HepG2 (cell line): ENCODE measurements around the gene CRTC2. TPM values are rescaled to one million over a fixed set of nuclear protein-coding genes. Genes with fewer than 3 reads are reported as not detected.

Experiments
- CREBL2 ChIP-seq: sonication (generic); formaldehyde crosslinking; IDR thresholded peaks from 2 replicates; pipeline ENCODE4 v1.8.1; 2023; ENCODE audit warnings: missing genetic modification reagents, mild to moderate bottlenecking, borderline replicate concordance
- GATA4 ChIP-seq: sonication (generic); IDR thresholded peaks from 2 replicates; pipeline ENCODE4 v1.6.1; 2016; ENCODE audit warnings: antibody characterized with exemption, low read depth, borderline replicate concordance
- GTF3A ChIP-seq: sonication (generic); formaldehyde crosslinking; conservative IDR thresholded peaks from 2 replicates; pipeline ENCODE4 v1.4.0; 2020; ENCODE audit warnings: mild to moderate bottlenecking, missing genetic modification reagents
- KDM4B ChIP-seq: sonication (generic); formaldehyde crosslinking; IDR thresholded peaks from 2 replicates; pipeline ENCODE4 v1.4.0; 2020; ENCODE audit warnings: missing genetic modification reagents
- MAFG ChIP-seq: sonication (generic); formaldehyde crosslinking; IDR thresholded peaks from 2 replicates; pipeline ENCODE4 v1.5.1; 2020; ENCODE audit warnings: mild to moderate bottlenecking, missing genetic modification reagents
- NKX3-1 ChIP-seq: sonication (generic); formaldehyde crosslinking; IDR thresholded peaks from 2 replicates; pipeline ENCODE4 v1.5.0; 2020; ENCODE audit warnings: missing genetic modification reagents
- RORA ChIP-seq: sonication (generic); formaldehyde crosslinking; IDR thresholded peaks from 2 replicates; pipeline ENCODE4 v1.5.0; 2020; ENCODE audit warnings: mild to moderate bottlenecking, missing genetic modification reagents, moderate library complexity
- SALL1 ChIP-seq: sonication (generic); formaldehyde crosslinking; IDR thresholded peaks from 2 replicates; pipeline ENCODE4 v1.8.0; 2022; ENCODE audit warnings: mild to moderate bottlenecking, missing genetic modification reagents
- ZBTB1 ChIP-seq: sonication (generic); formaldehyde crosslinking; IDR thresholded peaks from 2 replicates; pipeline ENCODE4 v1.4.0; 2020; ENCODE audit warnings: missing genetic modification reagents, borderline replicate concordance
- ZFP36 ChIP-seq: fragments of 150-350 bp; IDR thresholded peaks from 2 replicates; pipeline ENCODE4 v1.6.1; 2018; ENCODE audit warnings: borderline replicate concordance, low read length, low read depth; ENCODE audit not compliant: partially characterized antibody
- ZMYM2 ChIP-seq: sonication (generic); formaldehyde crosslinking; IDR thresholded peaks from 2 replicates; pipeline ENCODE4 v1.8.0; 2022; ENCODE audit warnings: mild to moderate bottlenecking, missing genetic modification reagents
- ZNF224 ChIP-seq: sonication (generic); formaldehyde crosslinking; IDR thresholded peaks from 2 replicates; pipeline ENCODE4 v1.5.0; 2020; ENCODE audit warnings: mild to moderate bottlenecking, missing genetic modification reagents
- ZNF280D ChIP-seq: sonication (generic); formaldehyde crosslinking; IDR thresholded peaks from 2 replicates; pipeline ENCODE4 v1.5.1; 2020; ENCODE audit warnings: mild to moderate bottlenecking, missing genetic modification reagents
- ZNF329 ChIP-seq: sonication (generic); formaldehyde crosslinking; IDR thresholded peaks from 2 replicates; pipeline ENCODE4 v1.9.0; 2021; ENCODE audit warnings: low read depth, mild to moderate bottlenecking, missing genetic modification reagents
- ZNF33A ChIP-seq: sonication (generic); formaldehyde crosslinking; IDR thresholded peaks from 2 replicates; pipeline ENCODE4 v1.5.1; 2020; ENCODE audit warnings: missing genetic modification reagents, mild to moderate bottlenecking, moderate library complexity, borderline replicate concordance
- ZNF451 ChIP-seq: sonication (generic); formaldehyde crosslinking; IDR thresholded peaks from 2 replicates; pipeline ENCODE4 v1.5.0; 2020; ENCODE audit warnings: mild to moderate bottlenecking, missing genetic modification reagents
- ZNF460 ChIP-seq: sonication (generic); formaldehyde crosslinking; IDR thresholded peaks from 2 replicates; pipeline ENCODE4 v1.5.1; 2020; ENCODE audit warnings: missing genetic modification reagents, mild to moderate bottlenecking, borderline replicate concordance
- ZNF549 ChIP-seq: sonication (generic); formaldehyde crosslinking; IDR thresholded peaks from 2 replicates; pipeline ENCODE4 v1.5.0; 2020; ENCODE audit warnings: missing genetic modification reagents
- ZNF557 ChIP-seq: sonication (generic); formaldehyde crosslinking; IDR thresholded peaks from 2 replicates; pipeline ENCODE4 v1.4.0; 2020; ENCODE audit warnings: missing genetic modification reagents
- ZNF615 ChIP-seq: sonication (generic); formaldehyde crosslinking; IDR thresholded peaks from 2 replicates; pipeline ENCODE4 v1.5.0; 2020; ENCODE audit warnings: mild to moderate bottlenecking, missing genetic modification reagents, borderline replicate concordance
- ZNF737 ChIP-seq: sonication (generic); formaldehyde crosslinking; IDR thresholded peaks from 2 replicates; pipeline ENCODE4 v1.5.0; 2020; ENCODE audit warnings: missing genetic modification reagents, mild to moderate bottlenecking, borderline replicate concordance
- ZNF75D ChIP-seq: sonication (generic); formaldehyde crosslinking; IDR thresholded peaks from 2 replicates; pipeline ENCODE4 v1.8.1; 2023; ENCODE audit warnings: missing genetic modification reagents, mild to moderate bottlenecking, borderline replicate concordance
- ZNF780A ChIP-seq: sonication (generic); formaldehyde crosslinking; IDR thresholded peaks from 2 replicates; pipeline ENCODE4 v1.8.0; 2022; ENCODE audit warnings: mild to moderate bottlenecking, missing genetic modification reagents, moderate library complexity
- polyA plus RNA-seq, 8 experiments: library from polyadenylated mRNA; depleted of rRNA in 3 of 8; stranded (reverse) in 7 of 8; unstranded in 1 of 8; fragments of >200 nt; fragmentation: Illumina TruSeq in 4 of 8; extraction: Trizol in 4 of 8; gene quantifications; 2 replicates each; pipeline versions ENCODE4 v1.2.1 to v1.2.3, GENCODE V29; 2011 to 2016; ENCODE audit warnings: low read depth in 4 of 8, missing spikeins in 1 of 8, mixed read lengths in 1 of 8; ENCODE audit not compliant: insufficient read depth in 1 of 8
- total RNA-seq, 5 experiments: library from RNA; depleted of rRNA; stranded (reverse); fragments of >200 nt; fragmentation: Illumina TruSeq; extraction: Trizol; gene quantifications; 2 replicates each; pipeline ENCODE4 v1.2.3, GENCODE V29; 2016; ENCODE audit warnings: low read depth in 1 of 5
- TF ChIP-seq, protein P1 (sequence below): sonication (generic); formaldehyde crosslinking; IDR thresholded peaks from 2 replicates; pipeline ENCODE4 v1.8.1; 2023; ENCODE audit warnings: missing genetic modification reagents, inconsistent platforms, borderline replicate concordance
- TF ChIP-seq, protein P2 (sequence below): sonication (generic); formaldehyde crosslinking; IDR thresholded peaks from 2 replicates; pipeline ENCODE4 v1.8.1; 2022; ENCODE audit warnings: mild to moderate bottlenecking, missing genetic modification reagents

The CRTC2 gene
- total and polyA plus RNA-seq, 2 of the 13 experiments (the other 11 are each of a cell fraction or from before 2014, with no cell fraction given): 6.1 to 26.7 TPM

DNA sequence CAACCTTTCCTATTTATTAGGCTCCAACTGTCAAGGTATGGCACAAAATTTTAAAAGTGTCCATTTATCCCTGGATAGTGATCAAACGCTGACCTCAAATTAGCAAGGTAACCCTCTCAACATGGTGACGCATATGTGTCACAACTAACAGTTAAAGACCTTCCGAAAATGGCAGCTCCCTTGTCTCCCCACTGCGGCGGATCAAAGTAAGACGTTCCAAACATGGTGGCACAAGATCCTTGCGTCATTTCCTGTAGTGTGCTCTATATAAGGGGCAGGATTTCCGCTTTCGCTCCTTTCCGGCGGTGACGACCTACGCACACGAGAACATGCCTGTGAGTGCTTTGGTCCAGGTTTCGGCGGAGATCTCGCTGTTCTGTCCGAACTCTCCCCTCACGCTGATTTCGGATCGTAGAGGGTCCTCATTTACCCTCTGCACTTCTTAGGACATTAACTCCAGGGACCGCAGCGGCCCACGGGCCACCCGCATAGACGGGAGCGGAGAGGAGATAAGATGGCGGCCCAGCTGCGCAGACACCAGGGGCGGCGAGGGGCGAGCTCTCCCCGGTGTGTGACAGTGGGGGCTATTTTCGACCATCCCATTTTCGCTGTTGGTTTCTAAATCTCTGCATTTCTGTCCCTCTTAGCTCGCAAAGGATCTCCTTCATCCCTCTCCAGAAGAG is 32.2 kb upstream of the CRTC2 start, which contains the start of gene RPS27 (continued):
- TF ChIP-seq ZNF280D (CRISPR knock-in tag): peak; percentile 86
- TF ChIP-seq ZNF451 (CRISPR knock-in tag): peak; percentile 50; the same call in 1 of the 2 replicates
- TF ChIP-seq ZNF460 (CRISPR knock-in tag): no peak; the same call in 1 of the 2 replicates
- TF ChIP-seq GATA4: peak; percentile 88; the same call in 1 of the 2 replicates
- peak; percentile 86 for TF ChIP-seq SALL1
- no peak for TF ChIP-seq ZNF780A (CRISPR knock-in tag)
- TF ChIP-seq ZBTB1: peak; percentile 74
- peak; percentile 70; the same call in 1 of the 2 replicates for TF ChIP-seq KDM4B
- TF ChIP-seq ZNF329 (CRISPR knock-in tag): no peak
- TF ChIP-seq NKX3-1 (CRISPR knock-in tag): peak; percentile 79; the same call in 1 of the 2 replicates
- no peak for TF ChIP-seq RORA (CRISPR knock-in tag)
- TF ChIP-seq, protein P1, sequence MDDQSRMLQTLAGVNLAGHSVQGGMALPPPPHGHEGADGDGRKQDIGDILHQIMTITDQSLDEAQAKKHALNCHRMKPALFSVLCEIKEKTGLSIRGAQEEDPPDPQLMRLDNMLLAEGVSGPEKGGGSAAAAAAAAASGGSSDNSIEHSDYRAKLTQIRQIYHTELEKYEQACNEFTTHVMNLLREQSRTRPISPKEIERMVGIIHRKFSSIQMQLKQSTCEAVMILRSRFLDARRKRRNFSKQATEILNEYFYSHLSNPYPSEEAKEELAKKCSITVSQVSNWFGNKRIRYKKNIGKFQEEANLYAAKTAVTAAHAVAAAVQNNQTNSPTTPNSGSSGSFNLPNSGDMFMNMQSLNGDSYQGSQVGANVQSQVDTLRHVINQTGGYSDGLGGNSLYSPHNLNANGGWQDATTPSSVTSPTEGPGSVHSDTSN (CRISPR knock-in tag): 0 out of 2 replicates have a peak, but pooled peaks have one; percentile 34
- 0 out of 2 replicates have a peak, but pooled peaks have one; percentile 67 for TF ChIP-seq ZNF33A (CRISPR knock-in tag)
- TF ChIP-seq MAFG (CRISPR knock-in tag): no peak
- TF ChIP-seq ZNF557 (CRISPR knock-in tag): no peak
- no peak for TF ChIP-seq ZNF615
- TF ChIP-seq CREBL2: peak; percentile 83; the same call in 1 of the 2 replicates
- TF ChIP-seq ZMYM2: no peak
- TF ChIP-seq ZFP36: no peak
- TF ChIP-seq, protein P2, sequence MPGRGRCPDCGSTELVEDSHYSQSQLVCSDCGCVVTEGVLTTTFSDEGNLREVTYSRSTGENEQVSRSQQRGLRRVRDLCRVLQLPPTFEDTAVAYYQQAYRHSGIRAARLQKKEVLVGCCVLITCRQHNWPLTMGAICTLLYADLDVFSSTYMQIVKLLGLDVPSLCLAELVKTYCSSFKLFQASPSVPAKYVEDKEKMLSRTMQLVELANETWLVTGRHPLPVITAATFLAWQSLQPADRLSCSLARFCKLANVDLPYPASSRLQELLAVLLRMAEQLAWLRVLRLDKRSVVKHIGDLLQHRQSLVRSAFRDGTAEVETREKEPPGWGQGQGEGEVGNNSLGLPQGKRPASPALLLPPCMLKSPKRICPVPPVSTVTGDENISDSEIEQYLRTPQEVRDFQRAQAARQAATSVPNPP (CRISPR knock-in tag): no peak
- TF ChIP-seq ZNF224 (CRISPR knock-in tag): 0 out of 2 replicates have a peak, but pooled peaks have one; percentile 28
- TF ChIP-seq ZNF75D (CRISPR knock-in tag): no peak
- no peak for TF ChIP-seq ZNF549 (CRISPR knock-in tag)
- no peak for TF ChIP-seq GTF3A (CRISPR knock-in tag)
- 0 out of 2 replicates have a peak, but pooled peaks have one; percentile 76 for TF ChIP-seq ZNF737
